ENCODE data around the gene ADAT1. TPM values are rescaled to one million over a fixed set of nuclear protein-coding genes. Genes with fewer than 3 reads are reported as not detected.
A peak's percentile ranks its signal among the peaks of the same experiment; 100 is the strongest.

Gene ADAT1
- total and polyA plus RNA-seq, 2 of the 13 experiments (the other 11 are each of a cell fraction or from before 2014, with no cell fraction given), result 18.4 to 40.8 TPM

DNA sequence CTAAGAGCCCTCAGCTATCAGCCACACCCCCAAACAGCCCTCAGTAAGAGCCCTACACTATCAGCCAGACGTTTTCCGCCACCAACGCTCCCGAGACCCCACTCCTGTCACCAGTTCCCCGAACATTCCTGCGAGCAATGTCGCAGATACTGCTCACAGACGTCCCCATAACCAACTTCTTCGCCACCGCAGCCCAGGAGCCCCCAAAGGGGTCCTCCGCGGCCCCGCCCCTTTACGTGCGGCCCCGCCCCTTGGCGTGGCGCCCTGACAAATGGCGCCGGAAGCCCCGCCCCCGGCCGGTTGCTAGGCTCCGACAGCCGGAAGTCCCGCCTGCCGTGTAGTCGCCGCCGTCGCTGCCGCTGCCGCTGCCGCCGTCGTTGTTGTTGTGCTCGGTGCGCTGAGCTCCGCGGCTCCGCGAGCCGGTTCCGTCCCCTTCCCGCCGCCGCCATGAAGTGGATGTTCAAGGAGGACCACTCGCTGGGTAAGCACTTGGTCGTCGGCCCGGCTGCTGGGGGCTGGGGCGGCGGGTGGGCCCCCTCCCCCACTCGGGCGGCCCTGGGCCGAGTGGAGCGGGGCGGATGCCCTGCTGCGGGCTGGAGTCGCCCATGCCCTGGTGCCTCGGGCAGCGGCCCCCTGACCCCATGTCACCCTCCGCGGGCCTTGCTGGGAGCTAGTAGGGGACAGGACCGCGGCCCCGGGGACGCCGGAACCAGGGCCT is 56.9 kb downstream of the ADAT1 start, which contains the start of gene GABARAPL2 (continued):
- TF ChIP-seq, protein P1, sequence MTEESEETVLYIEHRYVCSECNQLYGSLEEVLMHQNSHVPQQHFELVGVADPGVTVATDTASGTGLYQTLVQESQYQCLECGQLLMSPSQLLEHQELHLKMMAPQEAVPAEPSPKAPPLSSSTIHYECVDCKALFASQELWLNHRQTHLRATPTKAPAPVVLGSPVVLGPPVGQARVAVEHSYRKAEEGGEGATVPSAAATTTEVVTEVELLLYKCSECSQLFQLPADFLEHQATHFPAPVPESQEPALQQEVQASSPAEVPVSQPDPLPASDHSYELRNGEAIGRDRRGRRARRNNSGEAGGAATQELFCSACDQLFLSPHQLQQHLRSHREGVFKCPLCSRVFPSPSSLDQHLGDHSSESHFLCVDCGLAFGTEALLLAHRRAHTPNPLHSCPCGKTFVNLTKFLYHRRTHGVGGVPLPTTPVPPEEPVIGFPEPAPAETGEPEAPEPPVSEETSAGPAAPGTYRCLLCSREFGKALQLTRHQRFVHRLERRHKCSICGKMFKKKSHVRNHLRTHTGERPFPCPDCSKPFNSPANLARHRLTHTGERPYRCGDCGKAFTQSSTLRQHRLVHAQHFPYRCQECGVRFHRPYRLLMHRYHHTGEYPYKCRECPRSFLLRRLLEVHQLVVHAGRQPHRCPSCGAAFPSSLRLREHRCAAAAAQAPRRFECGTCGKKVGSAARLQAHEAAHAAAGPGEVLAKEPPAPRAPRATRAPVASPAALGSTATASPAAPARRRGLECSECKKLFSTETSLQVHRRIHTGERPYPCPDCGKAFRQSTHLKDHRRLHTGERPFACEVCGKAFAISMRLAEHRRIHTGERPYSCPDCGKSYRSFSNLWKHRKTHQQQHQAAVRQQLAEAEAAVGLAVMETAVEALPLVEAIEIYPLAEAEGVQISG (CRISPR knock-in tag; IDR thresholded peaks at IDR 0.05), result peak; percentile 80
- TF ChIP-seq ZMAT3 (CRISPR knock-in tag; conservative IDR thresholded peaks at IDR 0.05) (no peak; the same call in 1 of the 2 replicates), NBN (conservative IDR thresholded peaks at IDR 0.05) (no peak), ZNF766 (CRISPR knock-in tag; IDR thresholded peaks at IDR 0.05; ENCODE audit: borderline replicate concordance) (peak; percentile 81), YEATS4 (CRISPR knock-in tag; IDR thresholded peaks at IDR 0.05; ENCODE audit: borderline replicate concordance) (peak; percentile 92; the same call in 1 of the 2 replicates), NONO (IDR thresholded peaks at IDR 0.05) (no peak), NONO (CRISPR knock-in tag; conservative IDR thresholded peaks at IDR 0.05) (peak; percentile 88), ZNF839 (CRISPR knock-in tag; IDR thresholded peaks at IDR 0.05; ENCODE audit: borderline replicate concordance) (no peak; the same call in 1 of the 2 replicates), MED1 (CRISPR knock-in tag; IDR thresholded peaks at IDR 0.05) (peak; percentile 46), ATF7-NPFF (CRISPR knock-in tag; IDR thresholded peaks at IDR 0.05; ENCODE audit: low read depth) (peak; percentile 91), ZNF33A (CRISPR knock-in tag; IDR thresholded peaks at IDR 0.05; ENCODE audit: borderline replicate concordance) (0 out of 2 replicates have a peak, but pooled peaks have one; percentile 72), ZNF644 (CRISPR knock-in tag; IDR thresholded peaks at IDR 0.05; ENCODE audit: low read depth) (no peak)
- TF ChIP-seq, protein P2, sequence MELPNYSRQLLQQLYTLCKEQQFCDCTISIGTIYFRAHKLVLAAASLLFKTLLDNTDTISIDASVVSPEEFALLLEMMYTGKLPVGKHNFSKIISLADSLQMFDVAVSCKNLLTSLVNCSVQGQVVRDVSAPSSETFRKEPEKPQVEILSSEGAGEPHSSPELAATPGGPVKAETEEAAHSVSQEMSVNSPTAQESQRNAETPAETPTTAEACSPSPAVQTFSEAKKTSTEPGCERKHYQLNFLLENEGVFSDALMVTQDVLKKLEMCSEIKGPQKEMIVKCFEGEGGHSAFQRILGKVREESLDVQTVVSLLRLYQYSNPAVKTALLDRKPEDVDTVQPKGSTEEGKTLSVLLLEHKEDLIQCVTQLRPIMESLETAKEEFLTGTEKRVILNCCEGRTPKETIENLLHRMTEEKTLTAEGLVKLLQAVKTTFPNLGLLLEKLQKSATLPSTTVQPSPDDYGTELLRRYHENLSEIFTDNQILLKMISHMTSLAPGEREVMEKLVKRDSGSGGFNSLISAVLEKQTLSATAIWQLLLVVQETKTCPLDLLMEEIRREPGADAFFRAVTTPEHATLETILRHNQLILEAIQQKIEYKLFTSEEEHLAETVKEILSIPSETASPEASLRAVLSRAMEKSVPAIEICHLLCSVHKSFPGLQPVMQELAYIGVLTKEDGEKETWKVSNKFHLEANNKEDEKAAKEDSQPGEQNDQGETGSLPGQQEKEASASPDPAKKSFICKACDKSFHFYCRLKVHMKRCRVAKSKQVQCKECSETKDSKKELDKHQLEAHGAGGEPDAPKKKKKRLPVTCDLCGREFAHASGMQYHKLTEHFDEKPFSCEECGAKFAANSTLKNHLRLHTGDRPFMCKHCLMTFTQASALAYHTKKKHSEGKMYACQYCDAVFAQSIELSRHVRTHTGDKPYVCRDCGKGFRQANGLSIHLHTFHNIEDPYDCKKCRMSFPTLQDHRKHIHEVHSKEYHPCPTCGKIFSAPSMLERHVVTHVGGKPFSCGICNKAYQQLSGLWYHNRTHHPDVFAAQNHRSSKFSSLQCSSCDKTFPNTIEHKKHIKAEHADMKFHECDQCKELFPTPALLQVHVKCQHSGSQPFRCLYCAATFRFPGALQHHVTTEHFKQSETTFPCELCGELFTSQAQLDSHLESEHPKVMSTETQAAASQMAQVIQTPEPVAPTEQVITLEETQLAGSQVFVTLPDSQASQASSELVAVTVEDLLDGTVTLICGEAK (IDR thresholded peaks at IDR 0.05), result peak; percentile 50; the same call in 1 of the 2 replicates
- TF ChIP-seq, protein P2 (CRISPR knock-in tag; IDR thresholded peaks at IDR 0.05), result 0 out of 2 replicates have a peak, but pooled peaks have one; percentile 49
- TF ChIP-seq, protein P3, sequence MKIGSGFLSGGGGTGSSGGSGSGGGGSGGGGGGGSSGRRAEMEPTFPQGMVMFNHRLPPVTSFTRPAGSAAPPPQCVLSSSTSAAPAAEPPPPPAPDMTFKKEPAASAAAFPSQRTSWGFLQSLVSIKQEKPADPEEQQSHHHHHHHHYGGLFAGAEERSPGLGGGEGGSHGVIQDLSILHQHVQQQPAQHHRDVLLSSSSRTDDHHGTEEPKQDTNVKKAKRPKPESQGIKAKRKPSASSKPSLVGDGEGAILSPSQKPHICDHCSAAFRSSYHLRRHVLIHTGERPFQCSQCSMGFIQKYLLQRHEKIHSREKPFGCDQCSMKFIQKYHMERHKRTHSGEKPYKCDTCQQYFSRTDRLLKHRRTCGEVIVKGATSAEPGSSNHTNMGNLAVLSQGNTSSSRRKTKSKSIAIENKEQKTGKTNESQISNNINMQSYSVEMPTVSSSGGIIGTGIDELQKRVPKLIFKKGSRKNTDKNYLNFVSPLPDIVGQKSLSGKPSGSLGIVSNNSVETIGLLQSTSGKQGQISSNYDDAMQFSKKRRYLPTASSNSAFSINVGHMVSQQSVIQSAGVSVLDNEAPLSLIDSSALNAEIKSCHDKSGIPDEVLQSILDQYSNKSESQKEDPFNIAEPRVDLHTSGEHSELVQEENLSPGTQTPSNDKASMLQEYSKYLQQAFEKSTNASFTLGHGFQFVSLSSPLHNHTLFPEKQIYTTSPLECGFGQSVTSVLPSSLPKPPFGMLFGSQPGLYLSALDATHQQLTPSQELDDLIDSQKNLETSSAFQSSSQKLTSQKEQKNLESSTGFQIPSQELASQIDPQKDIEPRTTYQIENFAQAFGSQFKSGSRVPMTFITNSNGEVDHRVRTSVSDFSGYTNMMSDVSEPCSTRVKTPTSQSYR (CRISPR knock-in tag; IDR thresholded peaks at IDR 0.05; ENCODE audit: borderline replicate concordance), result peak; percentile 93
